NCI-H2081 treated with DMSO at 0.1 percent for 48 hours (cell line): ENCODE results near the gene EPS15.
"Not testable (repeated sequence)": the region's sequence is repeated elsewhere in the genome, so short reads cannot be mapped to it uniquely, and the experiment has no call there.

Source experiments
- DNase-seq: peaks from one replicate; lab custom pipeline; 2025; lab: John Stamatoyannopoulos, UW

EPS15 gene

GRCh38 chr1:51425273-51425672 lies 93.8 kb downstream of the EPS15 start:
- DNase-seq, result no peak

- DNase-seq, result no peak
Observed at GRCh38 chr1:51423073-51423821, 95.8 kb downstream of the EPS15 start.

- no peak for DNase-seq
Observed at GRCh38 chr1:51422367-51423072, 96.5 kb downstream of the EPS15 start.

- DNase-seq, result no peak
Observed at GRCh38 chr1:51421964-51422363, 97.1 kb downstream of the EPS15 start.

- no peak for DNase-seq
Observed at GRCh38 chr1:51420867-51421627, 98.0 kb downstream of the EPS15 start.

GRCh38 chr1:51418384-51418959 lies 100.6 kb downstream of the EPS15 start:
- no peak for DNase-seq

GRCh38 chr1:51417496-51418383 lies 101.3 kb downstream of the EPS15 start:
- DNase-seq, result no peak

GRCh38 chr1:51416910-51417309 lies 102.2 kb downstream of the EPS15 start:
- no peak for DNase-seq

GRCh38 chr1:51415963-51416362 lies 103.1 kb downstream of the EPS15 start:
- DNase-seq, result no peak

- DNase-seq, result no peak
Observed at GRCh38 chr1:51414811-51415210, 104.3 kb downstream of the EPS15 start.

GRCh38 chr1:51411820-51412219 lies 107.2 kb downstream of the EPS15 start:
- DNase-seq, result not testable (repeated sequence)

GRCh38 chr1:51410568-51411460 lies 108.3 kb downstream of the EPS15 start:
- DNase-seq, result no peak

GRCh38 chr1:51409755-51410541 lies 109.1 kb downstream of the EPS15 start:
- not testable (repeated sequence) for DNase-seq

GRCh38 chr1:51392241-51392640 lies 126.8 kb downstream of the EPS15 start:
- no peak for DNase-seq

GRCh38 chr1:51390641-51391040 lies 128.4 kb downstream of the EPS15 start:
- not testable (repeated sequence) for DNase-seq

GRCh38 chr1:51387288-51387687 lies 131.8 kb downstream of the EPS15 start:
- not testable (repeated sequence) for DNase-seq

GRCh38 chr1:51386259-51386658 lies 132.8 kb downstream of the EPS15 start:
- DNase-seq, result not testable (repeated sequence)

- DNase-seq, result no peak
Observed at GRCh38 chr1:51385776-51386175, 133.3 kb downstream of the EPS15 start.

- no peak for DNase-seq
Observed at GRCh38 chr1:51381964-51382363, 137.1 kb downstream of the EPS15 start.
